Endothelial cell of umbilical vein (primary cell): ENCODE measurements around the gene EXT2. TPM values are rescaled to one million over a fixed set of nuclear protein-coding genes. Genes with fewer than 3 reads are reported as not detected.

Experiments
- BruUV-seq: library from RNA; stranded (reverse); fragments of 400-500 nt; replicated peaks from 2 replicates; lab custom pipeline; 2021; lab: Mats Ljungman, UMichigan
- CTCF ChIA-PET: fragments of 300-600, 350-600 bp; sonication (Branson Sonifier 250); formaldehyde crosslinking; loops from one replicate; lab custom pipeline; 2021; ENCODE audit warnings: antibody characterized with exemption, inconsistent platforms; lab: Charles Lee
- POLR2A ChIA-PET: fragments of 300-600, 350-600 bp; sonication (Branson Sonifier 250); formaldehyde crosslinking; loops from one replicate; lab custom pipeline; 2021; ENCODE audit warnings: antibody characterized with exemption, inconsistent platforms; lab: Charles Lee
- DNase-seq: peaks from one replicate; pipeline ENCODE4 v3.0.0-alpha.2; 2011; ENCODE audit warnings: low read depth, low spot score
- FAIRE-seq: peaks from 2 replicates; lab custom pipeline; 2011; peaks lifted over from hg19 to GRCh38; lab: Jason Lieb, UNC
- H2AFZ ChIP-seq: 2 replicates; pipeline ENCODE4 v1.6.0; 2012; ENCODE audit warnings: low read depth, low read length, control low read depth, inconsistent platforms
- H3K27ac ChIP-seq: 2 replicates; pipeline ENCODE4 v1.5.1; 2011; ENCODE audit warnings: low read depth, mild to moderate bottlenecking, control low read depth, low read length, moderate library complexity; ENCODE audit not compliant: insufficient read depth
- H3K27me3 ChIP-seq, 2 experiments: 2 replicates each; pipeline versions ENCODE4 v1.6.0 to v1.6.1; 2011; ENCODE audit warnings: low read length in 2 of 2, mixed read lengths in 1 of 2; ENCODE audit not compliant: control insufficient read depth in 2 of 2, insufficient read depth in 2 of 2
- H3K36me3 ChIP-seq, 2 experiments: 2 replicates in 1 of 2; 3 replicates in 1 of 2; pipeline ENCODE4 v1.5.1; 2011; ENCODE audit warnings: low read length in 2 of 2, mild to moderate bottlenecking in 1 of 2, moderate library complexity in 1 of 2; ENCODE audit not compliant: control insufficient read depth in 2 of 2, insufficient read depth in 2 of 2; ENCODE audit errors: extremely low read depth in 1 of 2
- H3K4me1 ChIP-seq: 3 replicates; pipeline ENCODE4 v1.5.1; 2011; ENCODE audit warnings: mild to moderate bottlenecking, low read length; ENCODE audit not compliant: control insufficient read depth, insufficient read depth; ENCODE audit errors: extremely low read depth
- H3K4me2 ChIP-seq: 2 replicates; pipeline ENCODE4 v1.6.1; 2011; ENCODE audit warnings: low read length, control low read depth, mixed read lengths; ENCODE audit not compliant: insufficient read depth
- H3K4me3 ChIP-seq, 3 experiments: fragments of 200-600 bp in 1 of 3; sonication (generic), shearing (Covaris generic) in 1 of 3; replicated peaks in 1 of 3; 2 replicates each; pipeline ENCODE4 v1.5.1; 2011 to 2016; ENCODE audit warnings: control low read depth in 3 of 3, low read length in 3 of 3, mild to moderate bottlenecking in 2 of 3, inconsistent platforms in 1 of 3, low read depth in 1 of 3, moderate library complexity in 1 of 3; ENCODE audit not compliant: insufficient read depth in 1 of 3
- H3K79me2 ChIP-seq: 2 replicates; pipeline ENCODE4 v1.6.0; 2012; ENCODE audit warnings: low read length, inconsistent platforms; ENCODE audit not compliant: control insufficient read depth, insufficient read depth
- H3K9ac ChIP-seq: replicated peaks from 2 replicates; pipeline ENCODE3; 2011; ENCODE audit warnings: low read length, control low read depth; ENCODE audit not compliant: insufficient read depth; ENCODE audit errors: extremely low read depth
- H3K9me1 ChIP-seq: replicated peaks from 3 replicates; pipeline ENCODE4 v1.6.0; 2011; ENCODE audit warnings: mild to moderate bottlenecking, low read length; ENCODE audit not compliant: control insufficient read depth, insufficient read depth; ENCODE audit errors: extremely low read depth
- H3K9me3 ChIP-seq: replicated peaks from 2 replicates; pipeline ENCODE4 v1.5.1; 2012; ENCODE audit warnings: low read length, inconsistent platforms; ENCODE audit not compliant: control insufficient read depth, insufficient read depth
- H4K20me1 ChIP-seq: replicated peaks from 2 replicates; pipeline ENCODE3; 2011; ENCODE audit warnings: mild to moderate bottlenecking, low read length; ENCODE audit not compliant: control insufficient read depth, insufficient read depth; ENCODE audit errors: extremely low read depth
- CTCF ChIP-seq, 2 donors: IDR thresholded peaks; 1 replicate in 1 of 2; 2 replicates in 1 of 2; pipeline ENCODE4 v1.5.1; 2011; ENCODE audit warnings: low read length in 2 of 2, mild to moderate bottlenecking in 2 of 2, moderate library complexity in 2 of 2, control low read depth in 1 of 2, inconsistent platforms in 1 of 2, low read depth in 1 of 2; ENCODE audit not compliant: insufficient read depth in 1 of 2; ENCODE audit errors: extremely low read depth in 1 of 2
- EZH2 ChIP-seq: IDR thresholded peaks from 2 replicates; pipeline ENCODE4 v1.6.1; 2012; ENCODE audit warnings: borderline replicate concordance, low read depth, mild to moderate bottlenecking, moderate library complexity, low read length, inconsistent platforms; ENCODE audit not compliant: severe bottlenecking
- FOS ChIP-seq: IDR thresholded peaks from 2 replicates; pipeline ENCODE4 v1.6.1; 2011; ENCODE audit warnings: mild to moderate bottlenecking, low read length, moderate library complexity, borderline replicate concordance; ENCODE audit not compliant: insufficient read depth
- GATA2 ChIP-seq: IDR thresholded peaks from 2 replicates; pipeline ENCODE4 v1.7.0; 2011; ENCODE audit warnings: low read depth, mild to moderate bottlenecking, moderate library complexity, mixed read lengths, low read length; ENCODE audit not compliant: insufficient read length, insufficient read depth
- JUN ChIP-seq: IDR thresholded peaks from 2 replicates; pipeline ENCODE4 v1.6.1; 2011; ENCODE audit warnings: borderline replicate concordance, low read depth; ENCODE audit not compliant: insufficient read length, insufficient read depth
- MAX ChIP-seq: IDR thresholded peaks from 2 replicates; pipeline ENCODE4 v1.6.1; 2011; ENCODE audit not compliant: insufficient read depth, insufficient read length
- MYC ChIP-seq: IDR thresholded peaks from one replicate; pipeline ENCODE4 v1.6.1; 2011; ENCODE audit warnings: mild to moderate bottlenecking, low read depth, low read length
- POLR2A ChIP-seq: IDR thresholded peaks from 2 replicates; pipeline ENCODE4 v1.6.1; 2012; ENCODE audit warnings: low read depth, mild to moderate bottlenecking, control low read depth, low read length
- POLR2AphosphoS5 ChIP-seq: IDR thresholded peaks from 2 replicates; pipeline ENCODE4 v1.6.1; 2012; ENCODE audit warnings: low read depth, mild to moderate bottlenecking, control low read depth, low read length, moderate library complexity; ENCODE audit not compliant: insufficient read depth
- dilution Hi-C: fragments of 300-500 bp; cut with MboI; formaldehyde crosslinking; loops from one replicate; pipeline ENCODE4 v1.15.0; 2019; ENCODE audit warnings: low sequenced_read_pairs; ENCODE audit not compliant: extremely low pct_ligation_motif_present
- intact Hi-C: fragments of 100-400 bp; cut with micrococcal nuclease; formaldehyde crosslinking; loops from one replicate; pipeline ENCODE4 v1.10.0; 2022
- polyA plus RNA-seq, 4 experiments: library from polyadenylated mRNA; depleted of rRNA in 3 of 4; stranded (reverse) in 3 of 4; unstranded in 1 of 4; fragments of >200 nt; gene quantifications; 2 replicates each; pipeline versions ENCODE4 v1.2.1 to v1.2.3, GENCODE V29; 2011 to 2012; ENCODE audit warnings: missing spikeins in 1 of 4
- total RNA-seq: library from RNA; stranded (reverse); gene quantifications from 2 replicates; pipeline ENCODE4 v1.2.3, GENCODE V29; 2021

EXT2 gene
- total and polyA plus RNA-seq, 2 donors (not counting 3 experiments of a cell fraction or from before 2014, with no cell fraction given) = 50.9 to 60.3 TPM

- H3K4me1 ChIP-seq = no peaks in the 10 kb centered on the region
- H3K9me3 ChIP-seq = no peaks in the 10 kb centered on the region
- no peak for TF ChIP-seq CTCF (IDR thresholded peaks at IDR 0.05; ENCODE audit: extremely low read depth in 1 of 2, insufficient read depth in 1 of 2, low read depth in 1 of 2, low read length in 2 of 2)
- no peak for TF ChIP-seq POLR2A
- no peak for TF ChIP-seq MYC
- no peak for TF ChIP-seq POLR2AphosphoS5
- TF ChIP-seq EZH2 = no peak
- no peak for TF ChIP-seq FOS
- no peak for TF ChIP-seq JUN
- TF ChIP-seq GATA2 = no peak
- TF ChIP-seq MAX = no peak
- no peaks in the 10 kb centered on the region for H4K20me1 ChIP-seq
- intact Hi-C loops = no loop called here
- no peaks in the 10 kb centered on the region for H3K9me1 ChIP-seq
- BruUV-seq = no TSS peak
- no peaks in the 10 kb centered on the region for H3K79me2 ChIP-seq
- no peaks in the 10 kb centered on the region for H3K36me3 ChIP-seq
- no peak for FAIRE-seq
- no peak overlapping the region for H3K9ac ChIP-seq
- H3K4me3 ChIP-seq = no peak overlapping the region
- H3K27ac ChIP-seq = no peak overlapping the region
- peaks cover 5 to 14% of the 10 kb centered on the region in 2 experiments for H3K27me3 ChIP-seq
- H3K4me2 ChIP-seq = no peak overlapping the region
- no peak for DNase-seq
- ChIA-PET POLR2A (no interaction called here), CTCF (interaction anchor here (6.7 kb wide), 1 partner anchor 13 kb away, joined by 45 read pairs; the partner anchor contains the start of gene EXT2)
- dilution Hi-C loops = no loop called here
- H2AFZ ChIP-seq = no peak overlapping the region
Observed at GRCh38 chr11:44080951-44081350, 14.5 kb upstream of the EXT2 start.
